ENCODE results near the gene MRPL33.
A peak's percentile ranks its signal among the peaks of the same experiment; 100 is the strongest.

Gene MRPL33

GRCh38 chr2:27776696-27777095 is 5.2 kb downstream of the MRPL33 start:
- no peak for DNase-seq (ENCODE audit: low spot score)

- no peak for DNase-seq (ENCODE audit: low spot score)
Measured at GRCh38 chr2:27779417-27780055, 8.0 kb downstream of the MRPL33 start.

GRCh38 chr2:27781496-27781895 is 10.0 kb downstream of the MRPL33 start:
- DNase-seq (ENCODE audit: low spot score) = no peak

- no peak for DNase-seq (ENCODE audit: low spot score)
Measured at GRCh38 chr2:27782701-27783100, 11.2 kb downstream of the MRPL33 start.

- no peak for DNase-seq (ENCODE audit: low spot score)
Measured at GRCh38 chr2:27790796-27791195, 19.3 kb downstream of the MRPL33 start.

- no peak for DNase-seq (ENCODE audit: low spot score)
Measured at GRCh38 chr2:27792759-27793158, 21.2 kb downstream of the MRPL33 start.

GRCh38 chr2:27795093-27795834 is 23.7 kb downstream of the MRPL33 start:
- DNase-seq (ENCODE audit: low spot score) = no peak

- DNase-seq (ENCODE audit: low spot score) = no peak
Measured at GRCh38 chr2:27795868-27796277, 24.4 kb downstream of the MRPL33 start.

- DNase-seq (ENCODE audit: low spot score) = no peak
Measured at GRCh38 chr2:27796791-27797765, 25.6 kb downstream of the MRPL33 start.

GRCh38 chr2:27797841-27798240 is 26.3 kb downstream of the MRPL33 start:
- DNase-seq (ENCODE audit: low spot score) = no peak

- no peak for DNase-seq (ENCODE audit: low spot score)
Measured at GRCh38 chr2:27798486-27798885, 27.0 kb downstream of the MRPL33 start.

- DNase-seq (ENCODE audit: low spot score) = peak; percentile 100
Measured at GRCh38 chr2:27798948-27799645, 27.6 kb downstream of the MRPL33 start.

- peak; percentile 95 for DNase-seq (ENCODE audit: low spot score)
Measured at GRCh38 chr2:27799646-27800010, 28.1 kb downstream of the MRPL33 start.

GRCh38 chr2:27800856-27801255 is 29.3 kb downstream of the MRPL33 start:
- no peak for DNase-seq (ENCODE audit: low spot score)

GRCh38 chr2:27802547-27802946 is 31.0 kb downstream of the MRPL33 start:
- no peak for DNase-seq (ENCODE audit: low spot score)

GRCh38 chr2:27803046-27803445 is 31.5 kb downstream of the MRPL33 start:
- no peak for DNase-seq (ENCODE audit: low spot score)

GRCh38 chr2:27804146-27804545 is 32.6 kb downstream of the MRPL33 start:
- peak; percentile 39 for DNase-seq (ENCODE audit: low spot score)

- no peak for DNase-seq (ENCODE audit: low spot score)
Measured at GRCh38 chr2:27805180-27805579, 33.7 kb downstream of the MRPL33 start.

- peak; percentile 85 for DNase-seq (ENCODE audit: low spot score)
Measured at GRCh38 chr2:27806311-27807059, 35.0 kb downstream of the MRPL33 start.

GRCh38 chr2:27807476-27807875 is 36.0 kb downstream of the MRPL33 start:
- peak; percentile 74 for DNase-seq (ENCODE audit: low spot score)

GRCh38 chr2:27808418-27808817 is 36.9 kb downstream of the MRPL33 start:
- no peak for DNase-seq (ENCODE audit: low spot score)
